Transverse colon (tissue), 4 donors: Measurements from ENCODE around the gene EBF3. TPM values are rescaled to one million over a fixed set of nuclear protein-coding genes. Genes with fewer than 3 reads are reported as not detected.

Experiments
- DNase-seq: peaks from one replicate; pipeline ENCODE4 v3.0.0-alpha.2; 2019
- H3K27ac ChIP-seq, 4 donors: fragments of 200-600 bp; sonication (generic); 2 replicates each; pipeline ENCODE4 v1.5.1; 2016 to 2018; ENCODE audit warnings: inconsistent platforms in 4 of 4
- H3K27me3 ChIP-seq: fragments of 200-600 bp; sonication (generic); 2 replicates; pipeline ENCODE4 v1.5.1; 2017; ENCODE audit warnings: inconsistent platforms
- H3K36me3 ChIP-seq, 4 donors: fragments of 200-600 bp; sonication (generic); 2 replicates each; pipeline ENCODE4 v1.5.1; 2017 to 2019; ENCODE audit warnings: inconsistent platforms in 4 of 4
- H3K4me1 ChIP-seq, 4 donors: fragments of 200-600 bp; sonication (generic); 2 replicates each; pipeline ENCODE4 v1.5.1; 2017 to 2020; ENCODE audit warnings: inconsistent platforms in 4 of 4
- H3K4me3 ChIP-seq, 4 donors: fragments of 200-600 bp; sonication (generic); 1 replicate in 1 of 4; 2 replicates in 3 of 4; pipeline versions ENCODE4 v1.5.1 to v1.6.1; 2017 to 2019; ENCODE audit warnings: inconsistent platforms in 4 of 4
- H3K9me3 ChIP-seq, 2 donors: fragments of 200-600 bp; sonication (generic); 2 replicates each; pipeline ENCODE4 v1.5.1; 2017 to 2019; ENCODE audit warnings: inconsistent platforms in 2 of 2
- CTCF ChIP-seq, 5 experiments: fragments of 200-600 bp in 3 of 5; fragments of 450-650 bp in 2 of 5; sonication (generic) in 3 of 5; IDR thresholded peaks; 1 replicate in 2 of 5; 2 replicates in 3 of 5; pipeline ENCODE4 v1.5.1; 2016 to 2017; ENCODE audit warnings: antibody characterized with exemption in 5 of 5, inconsistent platforms in 3 of 5, mild to moderate bottlenecking in 2 of 5, moderate library complexity in 1 of 5
- EP300 ChIP-seq: sonication (generic); formaldehyde crosslinking; IDR thresholded peaks from one replicate; pipeline ENCODE4 v1.6.1; 2017; ENCODE audit warnings: antibody characterized with exemption, low read depth
- POLR2A ChIP-seq: fragments of 450-650 bp; IDR thresholded peaks from one replicate; pipeline ENCODE4 v1.6.1; 2016; ENCODE audit warnings: antibody characterized with exemption, mild to moderate bottlenecking, moderate library complexity
- POLR2AphosphoS5 ChIP-seq, 3 donors: sonication (generic); formaldehyde crosslinking; IDR thresholded peaks; one replicate each; pipeline ENCODE4 v1.6.1; 2016; ENCODE audit warnings: antibody characterized with exemption in 3 of 3
- WGBS, 2 donors: methylation state at CpG; one replicate each; pipeline ENCODE4 v1.1.5; 2018; ENCODE audit warnings: low coverage in 1 of 2; 5-methylcytosine and 5-hydroxymethylcytosine counted together
- in situ Hi-C, 4 donors: fragments of 200-750 bp; cut with MboI; loops; one replicate each; pipeline versions ENCODE4 v1.15.0 to v1.15.1; 2017; ENCODE audit warnings: low sequenced_read_pairs in 3 of 4, low pct_ligation_motif_present in 1 of 4, low pct_unique_long_range_greater_than_20kb in 1 of 4
- intact Hi-C: fragments of 100-400 bp; cut with DNase I; formaldehyde crosslinking; loops from one replicate; pipeline ENCODE4 v1.15.1; 2023; ENCODE audit warnings: low total_unique reads
- total RNA-seq, 4 donors: library from RNA; depleted of rRNA; stranded (reverse); fragments of >200 nt; gene quantifications; one replicate each; pipeline ENCODE4 v1.1.0, GENCODE V29; 2016

EBF3 gene
- total RNA-seq, 4 donors from 2014 or later = 0.37 to 6.6 (median 1.0) TPM

GRCh38 chr10:129958629-129959543, 5.2 kb downstream of the EBF3 start:
- H3K4me1 ChIP-seq = peaks cover 0 to 26% (median 20%) of the 10 kb centered on the region in 4 donors
- peaks cover 100% of the 10 kb centered on the region for H3K27me3 ChIP-seq
- H3K36me3 ChIP-seq = no peaks in the 10 kb centered on the region
- no peaks in the 10 kb centered on the region for H3K9me3 ChIP-seq
- TF ChIP-seq POLR2AphosphoS5 (IDR thresholded peaks at IDR 0.05) (no peak), CTCF (IDR thresholded peaks at IDR 0.05) (no peak), EP300 (no peak), POLR2A (no peak)
- WGBS, 2 donors = 12% methylated on average over 62 of the region's 103 CpGs; no CpG with 5 or more reads in 1 of the 2 donors
- peak overlapping the region in 1 of 4 donors; percentile 24 for H3K4me3 ChIP-seq
- intact Hi-C loops = no loop called here
- in situ Hi-C loops = no loop called here
- H3K27ac ChIP-seq = no peak overlapping the region
- no peak for DNase-seq

- 42% methylated on average over 16 of the region's 16 CpGs; no CpG with 5 or more reads in 1 of the 2 donors for WGBS, 2 donors
- Histone ChIP-seq H3K4me3 (peak overlapping the region in 1 of 4 donors; percentile 24), H3K9me3 (no peaks in the 10 kb centered on the region), H3K36me3 (no peaks in the 10 kb centered on the region), H3K27me3 (peaks cover 100% of the 10 kb centered on the region), H3K27ac (no peak overlapping the region), H3K4me1 (peaks cover 0 to 25% (median 18%) of the 10 kb centered on the region in 4 donors)
- in situ Hi-C loops (no loop called here), intact Hi-C loops (no loop called here)
- DNase-seq = no peak
- no peak for TF ChIP-seq POLR2AphosphoS5 (IDR thresholded peaks at IDR 0.05)
- TF ChIP-seq CTCF (IDR thresholded peaks at IDR 0.05) = no peak
- TF ChIP-seq POLR2A = no peak
- TF ChIP-seq EP300 = no peak
Measured at GRCh38 chr10:129958148-129958628, 5.9 kb downstream of the EBF3 start.

- Histone ChIP-seq H3K36me3 (no peaks in the 10 kb centered on the region), H3K27ac (no peak overlapping the region), H3K27me3 (peaks cover 92% of the 10 kb centered on the region), H3K4me3 (no peak overlapping the region), H3K4me1 (peaks cover 0 to 16% (median 14%) of the 10 kb centered on the region in 4 donors), H3K9me3 (no peaks in the 10 kb centered on the region)
- intact Hi-C loops = no loop called here
- DNase-seq = no peak
- no peak for TF ChIP-seq CTCF (IDR thresholded peaks at IDR 0.05)
- no peak for TF ChIP-seq EP300
- no peak for TF ChIP-seq POLR2AphosphoS5 (IDR thresholded peaks at IDR 0.05)
- no peak for TF ChIP-seq POLR2A
- in situ Hi-C loops = no loop called here
- 40% methylated on average over 18 of the region's 18 CpGs; no CpG with 5 or more reads in 1 of the 2 donors for WGBS, 2 donors
Measured at GRCh38 chr10:129956876-129957673, 7.0 kb downstream of the EBF3 start.

- WGBS, 2 donors = 57 to 72% methylated on average over 7 to 9 of the region's 9 CpGs
- in situ Hi-C loops = no loop called here
- H3K27me3 ChIP-seq = peaks cover 92% of the 10 kb centered on the region
Measured at GRCh38 chr10:129956286-129956670, 7.8 kb downstream of the EBF3 start.

More at GRCh38 chr10:129956286-129956670, 7.8 kb downstream of the EBF3 start:
- H3K9me3 ChIP-seq = no peaks in the 10 kb centered on the region
- intact Hi-C loops = no loop called here
- no peak for TF ChIP-seq CTCF (IDR thresholded peaks at IDR 0.05)
- TF ChIP-seq POLR2A = no peak
- TF ChIP-seq EP300 = no peak
- no peak for TF ChIP-seq POLR2AphosphoS5 (IDR thresholded peaks at IDR 0.05)
- H3K27ac ChIP-seq = no peak overlapping the region
- H3K4me1 ChIP-seq = peaks cover 0 to 16% (median 14%) of the 10 kb centered on the region in 4 donors
- H3K4me3 ChIP-seq = no peak overlapping the region
- no peak for DNase-seq
- H3K36me3 ChIP-seq = no peaks in the 10 kb centered on the region
